ENCODE data around the gene GMDS. TPM values are rescaled to one million over a fixed set of nuclear protein-coding genes. Genes with fewer than 3 reads are reported as not detected.

Gene GMDS
- total RNA-seq, 1 experiment from 2014 or later = 27.6 TPM

- no peak overlapping the region for H4K8ac ChIP-seq (replicated peaks; ENCODE audit: insufficient read length, low read depth, low read length)
- Mint-ChIP-seq H3K4me3 (no peak overlapping the region), H3K9me3 (peaks cover 3 to 9% of the 10 kb centered on the region in 2 experiments; a peak in 4 of 5 replicates), H3K27me3 (ENCODE audit: low read depth) (no peaks in the 10 kb centered on the region), H3K36me3 (ENCODE audit: insufficient read depth in 1 of 3, low read depth in 3 of 3) (peaks cover 4 to 12% (median 8%) of the 10 kb centered on the region in 3 experiments; a peak in 6 of 7 replicates), H3K4me1 (peaks cover 6 to 10% of the 10 kb centered on the region in 2 experiments), H3K27ac (no peak overlapping the region)
- no peaks in the 10 kb centered on the region for H3K27me3 ChIP-seq (ENCODE audit: insufficient read depth, low read length)
- H2BK20ac ChIP-seq (ENCODE audit: low read depth, low read length, poor library complexity, severe bottlenecking) = no peak overlapping the region
- no peaks in the 10 kb centered on the region for H3K79me1 ChIP-seq (ENCODE audit: insufficient read depth, low read depth, low read length, poor library complexity, severe bottlenecking)
- H3K27ac ChIP-seq (ENCODE audit: insufficient read length, low read depth, low read length) = no peak overlapping the region
- no peak for DNase-seq
- H3K9me3 ChIP-seq (ENCODE audit: control insufficient read depth, low read depth, low read length) = no peaks in the 10 kb centered on the region
- H3K4ac ChIP-seq (ENCODE audit: low read depth, low read length) = no peak overlapping the region
- no peak overlapping the region for H2BK120ac ChIP-seq (ENCODE audit: low read depth, low read length, poor library complexity, severe bottlenecking)
- H4K91ac ChIP-seq (ENCODE audit: insufficient read length, low read depth, low read length) = no peak overlapping the region
- H3K4me1 ChIP-seq (ENCODE audit: insufficient read depth, low read length) = no peaks in the 10 kb centered on the region; the same call in 1 of the 2 replicates
- no peaks in the 10 kb centered on the region for H4K20me1 ChIP-seq (ENCODE audit: control insufficient read depth, insufficient read depth, insufficient read length)
- H3K56ac ChIP-seq (ENCODE audit: insufficient read length, low read depth, low read length) = no peak overlapping the region
- H3K9ac ChIP-seq (ENCODE audit: extremely low read depth, insufficient read length, low read length) = no peak overlapping the region
- H3K14ac ChIP-seq (ENCODE audit: insufficient read depth, low read length) = no peak overlapping the region
- H3K23ac ChIP-seq (ENCODE audit: insufficient read length, low read depth, low read length) = no peak overlapping the region
- H2AK5ac ChIP-seq (ENCODE audit: insufficient read length, low read length) = no peak overlapping the region
- no peak overlapping the region for H3K4me2 ChIP-seq (ENCODE audit: insufficient read depth, insufficient read length, low read length)
- no peaks in the 10 kb centered on the region for H3K79me2 ChIP-seq (ENCODE audit: insufficient read depth, low read length)
- H3K18ac ChIP-seq (ENCODE audit: insufficient read length, low read depth, low read length) = no peak overlapping the region
- no peak overlapping the region for H2AFZ ChIP-seq (ENCODE audit: low read length)
- no peak overlapping the region for H2BK5ac ChIP-seq (ENCODE audit: insufficient read length, low read length)
- H3K23me2 ChIP-seq (ENCODE audit: insufficient read length, low read depth, low read length, poor library complexity, severe bottlenecking) = no peaks in the 10 kb centered on the region
- H3T11ph ChIP-seq (ENCODE audit: low read length) = no peak overlapping the region
- WGBS (ENCODE audit: extremely low coverage, insufficient read length, low lambda C conversion rate) = no CpG with 5 or more reads among the region's 3 CpGs
- no peak overlapping the region for H2BK12ac ChIP-seq (ENCODE audit: insufficient read length, low read depth, low read length)
- no peak overlapping the region for H4K5ac ChIP-seq (ENCODE audit: insufficient read length, low read depth, low read length)
- TF ChIP-seq CTCF (conservative IDR thresholded peaks at IDR 0.05) = no peak
- H2BK15ac ChIP-seq (ENCODE audit: low read depth, low read length) = no peak overlapping the region
These were observed 36.9 kb downstream of the GMDS start for GRCh38 chr6:2208468-2208867.
